ENCODE data around the gene BEST4. TPM values are rescaled to one million over a fixed set of nuclear protein-coding genes. Genes with fewer than 3 reads are reported as not detected.

The BEST4 gene
- total and polyA plus RNA-seq, 2 of the 8 experiments (the other 6 are each of a cell fraction or from before 2014, with no cell fraction given), result 0.76 to 1.4 TPM

- Histone ChIP-seq H3K4me2 (ENCODE audit: insufficient read depth in 1 of 2, low read depth in 2 of 2, low read length in 2 of 2) (peak overlapping the region; percentile 66 to 84), H2AK5ac (ENCODE audit: low read depth, low read length) (no peak overlapping the region), H2BK120ac (replicated peaks; ENCODE audit: low read depth, low read length) (peak overlapping the region; percentile 18), H2BK15ac (ENCODE audit: low read length) (peak overlapping the region; percentile 66), H3K9ac (replicated peaks in 1 of 4; ENCODE audit: extremely low read depth in 1 of 4, low read depth in 3 of 4, low read length in 3 of 4) (peak overlapping the region; percentile 93 to 100 (median 98)), H3K14ac (ENCODE audit: insufficient read length) (no peak overlapping the region), H2AFZ (ENCODE audit: low read length) (peak overlapping the region; percentile 98), H3K27ac (ENCODE audit: low read depth, low read length) (peak overlapping the region; percentile 100), H3K79me2 (ENCODE audit: control insufficient read depth in 1 of 2, insufficient read depth in 2 of 2, low read length in 2 of 2) (no peaks in the 10 kb centered on the region), H4K8ac (ENCODE audit: extremely low read depth, insufficient read depth, low read length) (peak overlapping the region; percentile 100; the same call in 1 of the 2 replicates), H3K18ac (ENCODE audit: extremely low read depth, low read length) (peak overlapping the region; percentile 91), H4K5ac (ENCODE audit: insufficient read length, low read depth, low read length) (peak overlapping the region; percentile 48), H2BK12ac (ENCODE audit: low read depth, low read length) (peak overlapping the region; percentile 77), H3K9me3 (ENCODE audit: insufficient read depth in 2 of 2, low read depth in 1 of 2, low read length in 1 of 2) (no peaks in the 10 kb centered on the region), H3K36me3 (ENCODE audit: control insufficient read depth in 2 of 4, insufficient read depth in 4 of 4, low read length in 3 of 4) (no peaks in the 10 kb centered on the region), H3K79me1 (ENCODE audit: low read depth, low read length) (no peaks in the 10 kb centered on the region), H4K20me1 (replicated peaks in 1 of 2; ENCODE audit: control insufficient read depth in 1 of 2, insufficient read depth in 2 of 2, low read length in 2 of 2) (no peaks in the 10 kb centered on the region), H3K23me2 (ENCODE audit: low read depth, low read length) (peaks cover 7% of the 10 kb centered on the region), H2BK20ac (ENCODE audit: low read length) (peak overlapping the region; percentile 25; the same call in 1 of the 2 replicates), H2BK5ac (ENCODE audit: low read depth, low read length) (peak overlapping the region; percentile 100), H3K56ac (replicated peaks; ENCODE audit: insufficient read length, low read depth, low read length) (no peak overlapping the region), H3K4me1 (replicated peaks in 1 of 4; ENCODE audit: control insufficient read depth in 3 of 4, insufficient read depth in 4 of 4, low read length in 3 of 4) (peaks cover 2 to 5% (median 3%) of the 10 kb centered on the region in 4 experiments; a peak in 5 of 7 replicates), H3K27me3 (replicated peaks in 1 of 4; ENCODE audit: control insufficient read depth in 3 of 4, extremely low read depth in 1 of 4, insufficient read depth in 3 of 4, low read length in 3 of 4) (no peaks in the 10 kb centered on the region; a peak in 2 of 7 replicates), H3K4me3 (ENCODE audit: extremely low read depth in 1 of 4, insufficient read depth in 2 of 4, low read depth in 3 of 4, low read length in 4 of 4) (peak overlapping the region; percentile 40 to 64 (median 47)), H4K91ac (replicated peaks; ENCODE audit: insufficient read length, low read length) (peak overlapping the region; percentile 100), H3K4ac (replicated peaks; ENCODE audit: insufficient read length, low read depth, low read length) (no peak overlapping the region), H3K23ac (ENCODE audit: insufficient read length) (no peak overlapping the region)
- FAIRE-seq (no peak), DNase-seq (ENCODE audit: low read depth in 1 of 2, low spot score in 2 of 2) (no peak)
- WGBS, 2 experiments (ENCODE audit: extremely low coverage in 1 of 2, insufficient coverage in 1 of 2, insufficient read length in 1 of 2, insufficient replicate concordance in 2 of 2, low coverage in 1 of 2, low lambda C conversion rate in 2 of 2, missing lambda C conversion rate in 1 of 2), result 45% methylated on average over 25 of the region's 25 CpGs; no CpG with 5 or more reads in 1 of the 2 experiments
- POLR2A ChIA-PET (ENCODE audit: partially characterized antibody), result interaction anchor here (0.6 to 16.6 kb wide), 27 partner anchors 9 to 679 kb away, joined by 3 to 547 read pairs (median 6); partner anchors contain the start of genes BEST4, BTBD19, CCDC163 and DYNLT4
- CTCF ChIA-PET (ENCODE audit: partially characterized antibody), result interaction anchor here (0.6 to 5.3 kb wide), 10 partner anchors 10 to 197 kb away, joined by 3 to 26 read pairs (median 8); partner anchors contain the start of genes BTBD19 and PLK3
- TF ChIP-seq CHD1 (IDR thresholded peaks at IDR 0.05; ENCODE audit: low read depth, low read length), result no peak
Measured at GRCh38 chr1:44820328-44821239, 32.6 kb upstream of the BEST4 start.
